ENCODE data around the gene GPHN.
"Not testable (repeated sequence)": the region's sequence is repeated elsewhere in the genome, so short reads cannot be mapped to it uniquely, and the experiment has no call there.

DNA sequence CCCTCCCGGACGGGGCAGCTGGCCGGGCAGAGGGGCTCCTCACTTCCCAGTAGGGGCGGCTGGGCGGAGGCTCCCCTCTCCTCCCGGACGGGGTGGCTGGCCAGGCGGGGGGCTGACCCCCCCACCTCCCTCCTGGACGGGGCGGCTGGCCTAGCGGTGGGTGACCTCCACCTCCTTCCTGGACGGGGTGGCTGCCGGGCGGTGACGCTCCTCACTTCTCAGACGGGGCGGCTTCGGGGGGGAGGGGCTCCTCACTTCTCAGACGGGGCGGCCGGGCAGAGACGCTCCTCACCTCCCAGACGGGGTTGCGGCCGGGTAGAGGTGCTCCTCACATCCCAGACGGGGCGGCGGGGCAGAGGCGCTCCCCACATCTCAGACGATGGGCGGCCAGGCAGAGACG lies 37.8 kb downstream of the GPHN start:
- not testable (repeated sequence) for TF ChIP-seq POLR2AphosphoS5, POLR2A, TAF1 (IDR thresholded peaks at IDR 0.05; ENCODE audit: low read depth, low read length)
